IMR-90 (cell line): Measurements from ENCODE around the gene PPY. TPM values are rescaled to one million over a fixed set of nuclear protein-coding genes. Genes with fewer than 3 reads are reported as not detected.

Source experiments
- ATAC-seq: fragments of 200-7000 bp; cut with Tn5 transposase; 2 replicates; pipeline ENCODE4 v1.9.1; 2020; ENCODE audit warnings: low read depth, mild to moderate bottlenecking, moderate library complexity
- BruUV-seq: library from RNA; stranded (reverse); fragments of 400-500 nt; replicated peaks from 2 replicates; lab custom pipeline; 2021; lab: Mats Ljungman, UMichigan
- CTCF ChIA-PET: fragments of 300-600 bp; formaldehyde crosslinking; extraction: SDS; loops from one replicate; lab custom pipeline; 2021; ENCODE audit warnings: antibody characterized with exemption; lab: Yijun Ruan, JAX
- POLR2A ChIA-PET: fragments of 300-600 bp; sonication (Branson Sonifier 250); formaldehyde crosslinking; loops from one replicate; lab custom pipeline; 2022; ENCODE audit warnings: antibody characterized with exemption; ENCODE audit not compliant: unreplicated experiment; lab: Charles Lee
- DNase-seq: peaks from one replicate; pipeline ENCODE4 v3.0.0; 2013
- H2AFZ ChIP-seq: replicated peaks from 2 replicates; pipeline ENCODE3; 2013; ENCODE audit warnings: low read length, mild to moderate bottlenecking; ENCODE audit not compliant: poor library complexity
- H2AK5ac ChIP-seq: 2 replicates; pipeline ENCODE4 v1.6.1; 2013; ENCODE audit warnings: low read depth, low read length, inconsistent platforms
- H2AK9ac ChIP-seq: replicated peaks from 2 replicates; pipeline ENCODE3; 2013; ENCODE audit warnings: mild to moderate bottlenecking, low read depth, low read length, moderate library complexity; ENCODE audit not compliant: poor library complexity
- H2BK120ac ChIP-seq: 2 replicates; pipeline ENCODE4 v1.6.1; 2013; ENCODE audit warnings: low read depth, low read length, inconsistent platforms
- H2BK15ac ChIP-seq: 3 replicates; pipeline ENCODE4 v1.6.1; 2013; ENCODE audit warnings: low read depth, low read length, inconsistent platforms
- H2BK20ac ChIP-seq: 2 replicates; pipeline ENCODE4 v1.6.1; 2013; ENCODE audit warnings: low read depth, mild to moderate bottlenecking, inconsistent platforms, low read length, moderate library complexity
- H2BK5ac ChIP-seq: 2 replicates; pipeline ENCODE4 v1.6.1; 2013; ENCODE audit warnings: mild to moderate bottlenecking, low read depth, low read length, inconsistent platforms; ENCODE audit not compliant: poor library complexity, severe bottlenecking
- H3K14ac ChIP-seq: replicated peaks from 2 replicates; pipeline ENCODE4 v1.6.1; 2013; ENCODE audit warnings: low read depth, low read length, inconsistent platforms
- H3K18ac ChIP-seq: 2 replicates; pipeline ENCODE4 v1.6.1; 2013; ENCODE audit warnings: low read depth, low read length, control low read depth
- H3K23ac ChIP-seq: 2 replicates; pipeline ENCODE4 v1.6.1; 2013; ENCODE audit warnings: low read depth, low read length, inconsistent platforms
- H3K27ac ChIP-seq: 2 replicates; pipeline ENCODE4 v1.5.1; 2013; ENCODE audit warnings: mild to moderate bottlenecking, control low read depth, low read length; ENCODE audit not compliant: insufficient read depth
- H3K27me3 ChIP-seq: 2 replicates; pipeline ENCODE4 v1.6.1; 2013; ENCODE audit warnings: low read length; ENCODE audit not compliant: control insufficient read depth, insufficient read depth
- H3K36me3 ChIP-seq: 2 replicates; pipeline ENCODE4 v1.6.1; 2013; ENCODE audit warnings: low read length, mixed read lengths; ENCODE audit not compliant: control insufficient read depth, insufficient read depth
- H3K4ac ChIP-seq: 2 replicates; pipeline ENCODE4 v1.6.1; 2013; ENCODE audit warnings: low read depth, low read length, inconsistent platforms
- H3K4me1 ChIP-seq: 2 replicates; pipeline ENCODE4 v1.6.1; 2013; ENCODE audit warnings: low read length, mixed read lengths; ENCODE audit not compliant: control insufficient read depth, insufficient read depth
- H3K4me2 ChIP-seq: 2 replicates; pipeline ENCODE4 v1.6.1; 2013; ENCODE audit warnings: low read depth, mild to moderate bottlenecking, control low read depth, low read length, moderate library complexity
- H3K4me3 ChIP-seq: 2 replicates; pipeline ENCODE4 v1.5.1; 2013; ENCODE audit warnings: low read depth, mild to moderate bottlenecking, control low read depth, low read length, moderate library complexity; ENCODE audit not compliant: insufficient read depth
- H3K56ac ChIP-seq: 2 replicates; pipeline ENCODE4 v1.6.1; 2013; ENCODE audit warnings: low read length, inconsistent platforms; ENCODE audit not compliant: insufficient read depth; ENCODE audit errors: extremely low read depth
- H3K79me1 ChIP-seq, 2 experiments: 2 replicates each; pipeline ENCODE4 v1.6.1; 2013; ENCODE audit warnings: low read length in 2 of 2, inconsistent platforms in 1 of 2, low read depth in 1 of 2
- H3K9ac ChIP-seq: 2 replicates; pipeline ENCODE4 v1.6.1; 2013; ENCODE audit warnings: low read depth, low read length, control low read depth
- H3K9me1 ChIP-seq: 2 replicates; pipeline ENCODE4 v1.6.1; 2013; ENCODE audit warnings: low read length, inconsistent platforms; ENCODE audit not compliant: insufficient read depth
- H3K9me3 ChIP-seq: 2 replicates; pipeline ENCODE4 v1.6.1; 2013; ENCODE audit warnings: low read length; ENCODE audit not compliant: control insufficient read depth, insufficient read depth
- H4K20me1 ChIP-seq: 2 replicates; pipeline ENCODE4 v1.6.1; 2013; ENCODE audit warnings: low read length, inconsistent platforms; ENCODE audit not compliant: insufficient read depth
- H4K5ac ChIP-seq: 2 replicates; pipeline ENCODE4 v1.6.1; 2013; ENCODE audit warnings: mild to moderate bottlenecking, low read depth, low read length, control low read depth
- H4K8ac ChIP-seq, 2 experiments: 2 replicates each; pipeline ENCODE4 v1.6.1; 2013; ENCODE audit warnings: low read depth in 2 of 2, low read length in 2 of 2, control low read depth in 1 of 2, inconsistent platforms in 1 of 2
- H4K91ac ChIP-seq: 2 replicates; pipeline ENCODE4 v1.6.1; 2013; ENCODE audit warnings: low read depth, low read length, inconsistent platforms; ENCODE audit not compliant: insufficient read depth
- BHLHE40 ChIP-seq: fragments of 150-350 bp; IDR thresholded peaks from 2 replicates; pipeline ENCODE4 v1.6.1; 2016; ENCODE audit warnings: mild to moderate bottlenecking, low read depth, low read length
- CEBPB ChIP-seq: IDR thresholded peaks from 2 replicates; pipeline ENCODE4 v1.6.1; 2012; ENCODE audit warnings: low read depth, low read length, improper control_type of control experiment
- CHD1 ChIP-seq: IDR thresholded peaks from 2 replicates; pipeline ENCODE4 v1.6.1; 2012; ENCODE audit warnings: low read depth, low read length, improper control_type of control experiment
- FOS ChIP-seq: fragments of 150-350 bp; IDR thresholded peaks from 2 replicates; pipeline ENCODE4 v1.6.1; 2016; ENCODE audit warnings: low read depth, low read length
- MAFK ChIP-seq: IDR thresholded peaks from 2 replicates; pipeline ENCODE4 v1.6.1; 2012; ENCODE audit warnings: low read depth, low read length, improper control_type of control experiment
- MXI1 ChIP-seq: IDR thresholded peaks from 2 replicates; pipeline ENCODE4 v1.6.1; 2012; ENCODE audit warnings: low read depth, mild to moderate bottlenecking, low read length, moderate library complexity, borderline replicate concordance
- NFE2L2 ChIP-seq: fragments of 150-350 bp; IDR thresholded peaks from 2 replicates; pipeline ENCODE4 v1.6.1; 2016; ENCODE audit warnings: low read depth, mild to moderate bottlenecking, low read length
- POLR2A ChIP-seq: IDR thresholded peaks from 2 replicates; pipeline ENCODE4 v1.6.1; 2012; ENCODE audit warnings: mild to moderate bottlenecking, low read depth, low read length
- RAD21 ChIP-seq: IDR thresholded peaks from 2 replicates; pipeline ENCODE4 v1.6.1; 2012; ENCODE audit warnings: low read length, improper control_type of control experiment
- RCOR1 ChIP-seq: IDR thresholded peaks from 2 replicates; pipeline ENCODE4 v1.6.1; 2012; ENCODE audit warnings: mild to moderate bottlenecking, low read length, improper control_type of control experiment; ENCODE audit not compliant: insufficient replicate concordance
- RFX5 ChIP-seq: IDR thresholded peaks from 2 replicates; pipeline ENCODE4 v1.8.0; 2012; ENCODE audit warnings: low read depth, mild to moderate bottlenecking, low read length, moderate library complexity
- SMC3 ChIP-seq: fragments of 150-350 bp; IDR thresholded peaks from 2 replicates; pipeline ENCODE4 v1.6.1; 2016; ENCODE audit warnings: low read depth, mild to moderate bottlenecking, antibody characterized with exemption, low read length, moderate library complexity
- WGBS, 2 experiments: methylation state at CpG; one replicate each; pipeline versions ENCODE4 v1.1.5 to v1.1.7; 2013; ENCODE audit warnings: missing lambda C conversion rate in 2 of 2; ENCODE audit not compliant: insufficient read length in 1 of 2; ENCODE audit errors: extremely low coverage in 2 of 2; 5-methylcytosine and 5-hydroxymethylcytosine counted together
- dilution Hi-C: fragments of 300-500 bp; cut with HindIII; formaldehyde crosslinking; loops from one replicate; pipeline ENCODE4 v1.14.3; 2018; ENCODE audit warnings: low sequenced_read_pairs; ENCODE audit not compliant: unreplicated experiment
- in situ Hi-C: fragments of 300-500 bp; cut with MboI; formaldehyde crosslinking; loops from 3 replicates; pipeline ENCODE4 v1.14.3; 2019; ENCODE audit warnings: low sequenced_read_pairs, inconsistent platforms, mixed read lengths
- intact Hi-C: fragments of 100-400 bp; cut with micrococcal nuclease; formaldehyde crosslinking; loops from 2 replicates; pipeline ENCODE4 v1.10.0; 2022
- polyA plus RNA-seq, 3 experiments: library from polyadenylated mRNA; depleted of rRNA; stranded (reverse); fragments of >200 nt; gene quantifications; 2 replicates each; pipeline ENCODE4 v1.2.3, GENCODE V29; 2012; ENCODE audit warnings: low replicate concordance in 1 of 3
- total RNA-seq: library from RNA; depleted of rRNA; stranded (reverse); fragments of >200 nt; gene quantifications from 2 replicates; pipeline ENCODE4 v1.2.3, GENCODE V29; 2012
- TF ChIP-seq, protein P1 (sequence below): fragments of 150-350 bp; IDR thresholded peaks from 2 replicates; pipeline ENCODE4 v1.6.1; 2017; ENCODE audit warnings: mild to moderate bottlenecking, antibody characterized with exemption, low read length, low read depth
- TF ChIP-seq, protein P2 (sequence below): conservative IDR thresholded peaks from 2 replicates; pipeline ENCODE4 v1.5.1; 2012; ENCODE audit warnings: mild to moderate bottlenecking, low read depth, low read length, improper control_type of control experiment
- TF ChIP-seq, protein P3 (sequence below): fragments of 150-350 bp; IDR thresholded peaks from 2 replicates; pipeline ENCODE4 v1.6.1; 2016; ENCODE audit warnings: low read depth, mild to moderate bottlenecking, low read length, moderate library complexity, borderline replicate concordance

PPY gene
- total and polyA plus RNA-seq, 2 of the 4 experiments (the other 2 are of a cell fraction), result not detected

DNA sequence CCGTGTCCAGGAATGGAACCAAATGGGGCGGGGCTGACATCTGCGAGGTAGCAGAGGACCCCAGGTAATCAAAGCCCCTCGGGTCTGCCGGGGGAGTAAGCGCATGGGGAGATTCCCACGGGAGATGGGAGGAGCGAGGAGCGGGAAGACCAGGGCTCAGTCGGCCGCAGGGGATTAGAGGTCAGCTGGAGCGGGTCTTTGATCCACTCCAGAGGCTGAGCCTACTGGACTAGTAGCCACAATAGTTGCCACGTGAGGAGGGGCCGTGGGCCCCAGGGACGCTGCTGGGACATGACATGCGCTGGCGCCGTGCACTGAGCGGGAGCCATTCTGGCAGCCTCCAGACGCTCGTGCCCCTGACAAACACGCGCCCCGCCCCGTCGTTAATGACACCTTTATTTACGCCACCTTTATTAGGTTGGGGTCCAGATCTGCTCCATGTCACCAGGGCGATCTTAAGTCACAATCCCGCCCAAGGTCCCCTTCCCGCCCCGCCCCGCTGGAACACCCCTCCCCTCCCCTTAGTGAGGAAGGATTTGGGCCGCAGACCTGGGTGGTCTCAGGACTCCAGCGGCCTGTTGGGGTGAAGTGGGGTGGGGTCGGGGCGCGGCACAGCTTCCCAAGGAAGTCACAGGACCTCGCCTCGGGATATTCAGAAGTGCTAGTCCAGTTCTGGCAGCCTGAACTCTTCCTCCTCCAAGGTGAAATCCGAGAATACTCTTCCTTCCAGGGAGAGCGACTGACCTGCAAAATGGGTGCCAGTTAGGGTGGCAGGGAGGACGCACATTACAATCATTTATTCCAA is 15.0 kb downstream of the PPY start:
- no peaks in the 10 kb centered on the region for H3K4me1 ChIP-seq
- no peak overlapping the region; the same call in 1 of the 2 replicates for H3K4me2 ChIP-seq
- ChIA-PET CTCF (no interaction called here), POLR2A (no interaction called here)
- no peak overlapping the region for H4K5ac ChIP-seq
- DNase-seq, result no peak
- H2BK15ac ChIP-seq, result no peak overlapping the region
- H3K9me1 ChIP-seq, result no peaks in the 10 kb centered on the region
- H3K9me3 ChIP-seq, result no peaks in the 10 kb centered on the region
- dilution Hi-C loops, result no loop called here
- H4K91ac ChIP-seq, result no peak overlapping the region
- no peak overlapping the region for H2BK20ac ChIP-seq
- H3K56ac ChIP-seq, result no peak overlapping the region
- WGBS, 2 experiments, result 6% methylated on average over 18 of the region's 42 CpGs; no CpG with 5 or more reads in 1 of the 2 experiments
- in situ Hi-C loops, result no loop called here
- H3K23ac ChIP-seq, result no peak overlapping the region
- no peak overlapping the region for H2BK120ac ChIP-seq
- no peak overlapping the region for H3K14ac ChIP-seq
- no peak overlapping the region for H2BK5ac ChIP-seq
- H2AFZ ChIP-seq, result no peak overlapping the region
- H2AK5ac ChIP-seq, result no peak overlapping the region
- BruUV-seq, result no TSS peak
- H2AK9ac ChIP-seq, result no peak overlapping the region
- no peak for ATAC-seq
- H3K4ac ChIP-seq, result no peak overlapping the region
- H4K8ac ChIP-seq, result no peak overlapping the region
- H3K36me3 ChIP-seq, result no peaks in the 10 kb centered on the region
- peaks cover 79% of the 10 kb centered on the region for H3K27me3 ChIP-seq
- no peak overlapping the region for H3K4me3 ChIP-seq
- no peak overlapping the region for H3K18ac ChIP-seq
- H3K27ac ChIP-seq, result no peak overlapping the region
- no peaks in the 10 kb centered on the region for H4K20me1 ChIP-seq
- intact Hi-C loops, result no loop called here
- no peak overlapping the region for H3K9ac ChIP-seq
- H3K79me1 ChIP-seq, result no peaks in the 10 kb centered on the region
- TF ChIP-seq BHLHE40 (no peak), RCOR1 (no peak), RFX5 (no peak), CEBPB (no peak), NFE2L2 (no peak), POLR2A (no peak), MXI1 (no peak), RAD21 (no peak), SMC3 (no peak), MAFK (no peak), CHD1 (no peak), FOS (no peak)
- TF ChIP-seq, protein P1, sequence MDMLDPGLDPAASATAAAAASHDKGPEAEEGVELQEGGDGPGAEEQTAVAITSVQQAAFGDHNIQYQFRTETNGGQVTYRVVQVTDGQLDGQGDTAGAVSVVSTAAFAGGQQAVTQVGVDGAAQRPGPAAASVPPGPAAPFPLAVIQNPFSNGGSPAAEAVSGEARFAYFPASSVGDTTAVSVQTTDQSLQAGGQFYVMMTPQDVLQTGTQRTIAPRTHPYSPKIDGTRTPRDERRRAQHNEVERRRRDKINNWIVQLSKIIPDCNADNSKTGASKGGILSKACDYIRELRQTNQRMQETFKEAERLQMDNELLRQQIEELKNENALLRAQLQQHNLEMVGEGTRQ, result no peak
- TF ChIP-seq, protein P2, sequence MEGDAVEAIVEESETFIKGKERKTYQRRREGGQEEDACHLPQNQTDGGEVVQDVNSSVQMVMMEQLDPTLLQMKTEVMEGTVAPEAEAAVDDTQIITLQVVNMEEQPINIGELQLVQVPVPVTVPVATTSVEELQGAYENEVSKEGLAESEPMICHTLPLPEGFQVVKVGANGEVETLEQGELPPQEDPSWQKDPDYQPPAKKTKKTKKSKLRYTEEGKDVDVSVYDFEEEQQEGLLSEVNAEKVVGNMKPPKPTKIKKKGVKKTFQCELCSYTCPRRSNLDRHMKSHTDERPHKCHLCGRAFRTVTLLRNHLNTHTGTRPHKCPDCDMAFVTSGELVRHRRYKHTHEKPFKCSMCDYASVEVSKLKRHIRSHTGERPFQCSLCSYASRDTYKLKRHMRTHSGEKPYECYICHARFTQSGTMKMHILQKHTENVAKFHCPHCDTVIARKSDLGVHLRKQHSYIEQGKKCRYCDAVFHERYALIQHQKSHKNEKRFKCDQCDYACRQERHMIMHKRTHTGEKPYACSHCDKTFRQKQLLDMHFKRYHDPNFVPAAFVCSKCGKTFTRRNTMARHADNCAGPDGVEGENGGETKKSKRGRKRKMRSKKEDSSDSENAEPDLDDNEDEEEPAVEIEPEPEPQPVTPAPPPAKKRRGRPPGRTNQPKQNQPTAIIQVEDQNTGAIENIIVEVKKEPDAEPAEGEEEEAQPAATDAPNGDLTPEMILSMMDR, result no peak
- TF ChIP-seq, protein P3, sequence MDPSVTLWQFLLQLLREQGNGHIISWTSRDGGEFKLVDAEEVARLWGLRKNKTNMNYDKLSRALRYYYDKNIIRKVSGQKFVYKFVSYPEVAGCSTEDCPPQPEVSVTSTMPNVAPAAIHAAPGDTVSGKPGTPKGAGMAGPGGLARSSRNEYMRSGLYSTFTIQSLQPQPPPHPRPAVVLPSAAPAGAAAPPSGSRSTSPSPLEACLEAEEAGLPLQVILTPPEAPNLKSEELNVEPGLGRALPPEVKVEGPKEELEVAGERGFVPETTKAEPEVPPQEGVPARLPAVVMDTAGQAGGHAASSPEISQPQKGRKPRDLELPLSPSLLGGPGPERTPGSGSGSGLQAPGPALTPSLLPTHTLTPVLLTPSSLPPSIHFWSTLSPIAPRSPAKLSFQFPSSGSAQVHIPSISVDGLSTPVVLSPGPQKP, result no peak
